Measurements from ENCODE around the gene ZAP70. TPM values are rescaled to one million over a fixed set of nuclear protein-coding genes. Genes with fewer than 3 reads are reported as not detected.

The ZAP70 gene
- total RNA-seq, 1 experiment from 2014 or later = not detected

- H4K20me1 ChIP-seq (ENCODE audit: insufficient read depth, low read depth, low read length) = no peaks in the 10 kb centered on the region
- no peak for DNase-seq
- H3K4me3 ChIP-seq (ENCODE audit: low read length) = no peak overlapping the region
- no peak overlapping the region for H3K4me2 ChIP-seq (ENCODE audit: low read depth, low read length, poor library complexity, severe bottlenecking)
- H3K9ac ChIP-seq (ENCODE audit: low read length) = no peak overlapping the region
- H3K36me3 ChIP-seq (ENCODE audit: insufficient read depth, low read length) = peaks cover 4% of the 10 kb centered on the region; the same call in 1 of the 2 replicates
- H3K79me2 ChIP-seq (ENCODE audit: low read length) = no peaks in the 10 kb centered on the region
- no peaks in the 10 kb centered on the region for H3K27me3 ChIP-seq (ENCODE audit: low read length)
- no peak overlapping the region for H2AFZ ChIP-seq (ENCODE audit: low read length)
- no peaks in the 10 kb centered on the region for H3K9me2 ChIP-seq (replicated peaks; ENCODE audit: insufficient read depth, low read length)
- H3K4me1 ChIP-seq (ENCODE audit: low read length) = peaks cover 5% of the 10 kb centered on the region
- no peak overlapping the region for H3K27ac ChIP-seq (ENCODE audit: low read length)
- no peaks in the 10 kb centered on the region for H3K9me3 ChIP-seq (ENCODE audit: low read length)
Measured at GRCh38 chr2:97761192-97761591, 47.8 kb downstream of the ZAP70 start.

- H2AFZ ChIP-seq (ENCODE audit: low read length) = no peak overlapping the region
- H3K79me2 ChIP-seq (ENCODE audit: low read length) = no peaks in the 10 kb centered on the region
- H3K4me1 ChIP-seq (ENCODE audit: low read length) = peaks cover 8% of the 10 kb centered on the region
- peaks cover 4% of the 10 kb centered on the region; the same call in 1 of the 2 replicates for H3K36me3 ChIP-seq (ENCODE audit: insufficient read depth, low read length)
- H3K4me2 ChIP-seq (ENCODE audit: low read depth, low read length, poor library complexity, severe bottlenecking) = no peak overlapping the region
- no peak overlapping the region for H3K27ac ChIP-seq (ENCODE audit: low read length)
- no peaks in the 10 kb centered on the region for H3K9me3 ChIP-seq (ENCODE audit: low read length)
- H3K4me3 ChIP-seq (ENCODE audit: low read length) = no peak overlapping the region
- no peaks in the 10 kb centered on the region for H3K27me3 ChIP-seq (ENCODE audit: low read length)
- no peaks in the 10 kb centered on the region for H4K20me1 ChIP-seq (ENCODE audit: insufficient read depth, low read depth, low read length)
- H3K9ac ChIP-seq (ENCODE audit: low read length) = no peak overlapping the region
- no peak for DNase-seq
- H3K9me2 ChIP-seq (replicated peaks; ENCODE audit: insufficient read depth, low read length) = no peaks in the 10 kb centered on the region
Measured at GRCh38 chr2:97763176-97763845, 49.9 kb downstream of the ZAP70 start.

GRCh38 chr2:97764559-97765263 is 51.3 kb downstream of the ZAP70 start:
- Histone ChIP-seq H3K9me3 (ENCODE audit: low read length) (no peaks in the 10 kb centered on the region), H2AFZ (ENCODE audit: low read length) (no peak overlapping the region), H3K27ac (ENCODE audit: low read length) (no peak overlapping the region), H3K4me2 (ENCODE audit: low read depth, low read length, poor library complexity, severe bottlenecking) (no peak overlapping the region), H3K4me1 (ENCODE audit: low read length) (peaks cover 14% of the 10 kb centered on the region), H3K79me2 (ENCODE audit: low read length) (no peaks in the 10 kb centered on the region), H3K27me3 (ENCODE audit: low read length) (no peaks in the 10 kb centered on the region), H4K20me1 (ENCODE audit: insufficient read depth, low read depth, low read length) (no peaks in the 10 kb centered on the region), H3K4me3 (ENCODE audit: low read length) (no peak overlapping the region), H3K9me2 (replicated peaks; ENCODE audit: insufficient read depth, low read length) (no peaks in the 10 kb centered on the region), H3K9ac (ENCODE audit: low read length) (no peak overlapping the region), H3K36me3 (ENCODE audit: insufficient read depth, low read length) (no peaks in the 10 kb centered on the region)
- DNase-seq = no peak

DNA sequence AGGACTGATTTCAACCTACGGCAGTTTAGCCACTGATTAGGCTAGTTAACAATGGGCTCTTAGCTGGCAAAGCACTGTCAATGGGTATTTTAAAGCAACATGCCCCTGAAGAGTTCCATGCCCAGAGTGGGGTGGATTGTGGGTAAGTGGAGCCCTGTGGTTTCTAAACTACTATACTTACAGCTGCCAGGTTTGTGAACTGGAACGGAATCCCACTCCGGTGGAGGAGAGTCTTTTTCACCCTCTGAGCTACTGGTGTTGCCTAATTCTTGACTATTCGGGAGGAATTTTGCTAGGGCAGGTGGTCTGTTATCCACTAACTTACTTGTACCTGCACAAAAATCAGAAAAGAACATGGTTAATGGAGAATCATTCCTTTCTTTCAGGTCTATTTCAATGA is 52.6 kb downstream of the ZAP70 start:
- no peak overlapping the region for H3K9ac ChIP-seq (ENCODE audit: low read length)
- no peak overlapping the region for H3K27ac ChIP-seq (ENCODE audit: low read length)
- H3K79me2 ChIP-seq (ENCODE audit: low read length) = no peaks in the 10 kb centered on the region
- no peaks in the 10 kb centered on the region for H3K36me3 ChIP-seq (ENCODE audit: insufficient read depth, low read length)
- no peak overlapping the region for H2AFZ ChIP-seq (ENCODE audit: low read length)
- H3K4me2 ChIP-seq (ENCODE audit: low read depth, low read length, poor library complexity, severe bottlenecking) = no peak overlapping the region
- H3K4me3 ChIP-seq (ENCODE audit: low read length) = no peak overlapping the region
- H3K27me3 ChIP-seq (ENCODE audit: low read length) = no peaks in the 10 kb centered on the region
- no peaks in the 10 kb centered on the region for H3K9me2 ChIP-seq (replicated peaks; ENCODE audit: insufficient read depth, low read length)
- peaks cover 14% of the 10 kb centered on the region for H3K4me1 ChIP-seq (ENCODE audit: low read length)
- H3K9me3 ChIP-seq (ENCODE audit: low read length) = no peaks in the 10 kb centered on the region
- no peak for DNase-seq
- no peaks in the 10 kb centered on the region for H4K20me1 ChIP-seq (ENCODE audit: insufficient read depth, low read depth, low read length)

GRCh38 chr2:97766567-97766966 is 53.2 kb downstream of the ZAP70 start:
- H3K36me3 ChIP-seq (ENCODE audit: insufficient read depth, low read length) = no peaks in the 10 kb centered on the region
- no peaks in the 10 kb centered on the region for H3K27me3 ChIP-seq (ENCODE audit: low read length)
- DNase-seq = no peak
- no peaks in the 10 kb centered on the region for H3K9me3 ChIP-seq (ENCODE audit: low read length)
- H3K4me1 ChIP-seq (ENCODE audit: low read length) = peaks cover 14% of the 10 kb centered on the region
- H3K4me3 ChIP-seq (ENCODE audit: low read length) = no peak overlapping the region
- no peaks in the 10 kb centered on the region for H3K9me2 ChIP-seq (replicated peaks; ENCODE audit: insufficient read depth, low read length)
- H3K9ac ChIP-seq (ENCODE audit: low read length) = no peak overlapping the region
- no peak overlapping the region for H3K4me2 ChIP-seq (ENCODE audit: low read depth, low read length, poor library complexity, severe bottlenecking)
- H3K79me2 ChIP-seq (ENCODE audit: low read length) = no peaks in the 10 kb centered on the region
- H4K20me1 ChIP-seq (ENCODE audit: insufficient read depth, low read depth, low read length) = no peaks in the 10 kb centered on the region
- no peak overlapping the region for H3K27ac ChIP-seq (ENCODE audit: low read length)
- H2AFZ ChIP-seq (ENCODE audit: low read length) = no peak overlapping the region

DNA sequence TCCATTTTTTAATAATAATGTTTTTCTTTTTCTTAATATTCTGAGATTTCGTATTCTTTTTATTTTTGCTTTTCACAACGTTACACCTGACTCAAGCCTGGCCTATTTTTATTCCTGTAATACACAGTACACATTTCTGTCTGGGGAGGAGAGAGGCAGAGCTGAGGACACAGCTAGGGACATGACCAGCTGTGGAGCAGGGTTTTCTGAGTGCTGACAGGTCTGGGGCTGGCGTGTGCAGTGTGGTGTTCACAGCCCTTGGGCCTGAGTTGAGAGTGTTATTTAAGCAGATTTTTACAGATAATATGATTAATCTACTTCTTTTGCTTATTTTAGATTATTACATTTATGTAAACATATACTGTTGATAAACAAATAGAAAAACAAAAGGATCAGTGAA is 55.9 kb downstream of the ZAP70 start:
- Histone ChIP-seq H3K4me3 (ENCODE audit: low read length) (no peak overlapping the region), H3K27ac (ENCODE audit: low read length) (no peak overlapping the region), H3K4me1 (ENCODE audit: low read length) (peaks cover 9% of the 10 kb centered on the region), H4K20me1 (ENCODE audit: insufficient read depth, low read depth, low read length) (no peaks in the 10 kb centered on the region), H3K36me3 (ENCODE audit: insufficient read depth, low read length) (no peaks in the 10 kb centered on the region), H3K9me2 (replicated peaks; ENCODE audit: insufficient read depth, low read length) (no peaks in the 10 kb centered on the region), H3K27me3 (ENCODE audit: low read length) (no peaks in the 10 kb centered on the region), H2AFZ (ENCODE audit: low read length) (no peak overlapping the region), H3K4me2 (ENCODE audit: low read depth, low read length, poor library complexity, severe bottlenecking) (no peak overlapping the region), H3K79me2 (ENCODE audit: low read length) (no peaks in the 10 kb centered on the region), H3K9ac (ENCODE audit: low read length) (no peak overlapping the region), H3K9me3 (ENCODE audit: low read length) (no peaks in the 10 kb centered on the region)
- DNase-seq = no peak

GRCh38 chr2:97769711-97770110 is 56.3 kb downstream of the ZAP70 start:
- no peak overlapping the region for H3K4me2 ChIP-seq (ENCODE audit: low read depth, low read length, poor library complexity, severe bottlenecking)
- no peaks in the 10 kb centered on the region for H3K36me3 ChIP-seq (ENCODE audit: insufficient read depth, low read length)
- no peaks in the 10 kb centered on the region for H3K27me3 ChIP-seq (ENCODE audit: low read length)
- peaks cover 9% of the 10 kb centered on the region for H3K4me1 ChIP-seq (ENCODE audit: low read length)
- H4K20me1 ChIP-seq (ENCODE audit: insufficient read depth, low read depth, low read length) = no peaks in the 10 kb centered on the region
- no peaks in the 10 kb centered on the region for H3K79me2 ChIP-seq (ENCODE audit: low read length)
- no peak overlapping the region for H3K27ac ChIP-seq (ENCODE audit: low read length)
- H3K9me2 ChIP-seq (replicated peaks; ENCODE audit: insufficient read depth, low read length) = no peaks in the 10 kb centered on the region
- no peak for DNase-seq
- H3K9ac ChIP-seq (ENCODE audit: low read length) = no peak overlapping the region
- H2AFZ ChIP-seq (ENCODE audit: low read length) = no peak overlapping the region
- H3K9me3 ChIP-seq (ENCODE audit: low read length) = no peaks in the 10 kb centered on the region
- H3K4me3 ChIP-seq (ENCODE audit: low read length) = no peak overlapping the region

DNA sequence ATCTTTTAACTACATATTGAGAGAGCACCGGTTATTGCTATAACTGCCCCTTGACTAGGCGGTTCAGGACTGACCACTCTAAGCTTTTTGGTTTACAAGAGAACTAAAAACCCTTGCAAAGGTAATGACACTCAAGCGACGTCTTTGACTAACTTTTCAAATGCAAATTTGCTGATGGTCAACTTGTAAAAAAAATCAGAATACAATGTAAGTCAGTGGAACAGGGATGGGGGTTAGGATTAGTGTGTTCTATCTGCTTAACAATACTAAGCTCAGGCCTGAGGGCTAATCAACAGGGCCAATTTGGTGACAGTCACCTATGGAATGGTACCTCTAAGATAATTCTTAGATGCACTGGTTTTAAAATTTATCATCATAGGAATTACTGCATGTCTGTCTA is 57.1 kb downstream of the ZAP70 start:
- Histone ChIP-seq H3K27me3 (ENCODE audit: low read length) (no peaks in the 10 kb centered on the region), H3K9me3 (ENCODE audit: low read length) (no peaks in the 10 kb centered on the region), H4K20me1 (ENCODE audit: insufficient read depth, low read depth, low read length) (no peaks in the 10 kb centered on the region), H3K4me3 (ENCODE audit: low read length) (no peak overlapping the region), H2AFZ (ENCODE audit: low read length) (no peak overlapping the region), H3K79me2 (ENCODE audit: low read length) (no peaks in the 10 kb centered on the region), H3K4me1 (ENCODE audit: low read length) (peaks cover 9% of the 10 kb centered on the region), H3K4me2 (ENCODE audit: low read depth, low read length, poor library complexity, severe bottlenecking) (no peak overlapping the region), H3K9ac (ENCODE audit: low read length) (no peak overlapping the region), H3K9me2 (replicated peaks; ENCODE audit: insufficient read depth, low read length) (no peaks in the 10 kb centered on the region), H3K27ac (ENCODE audit: low read length) (no peak overlapping the region), H3K36me3 (ENCODE audit: insufficient read depth, low read length) (no peaks in the 10 kb centered on the region)
- DNase-seq = no peak
